H1 (cell line): ENCODE data around the gene NAV2. TPM values are rescaled to one million over a fixed set of nuclear protein-coding genes. Genes with fewer than 3 reads are reported as not detected.

Experiments
- CBX8 ChIP-seq: fragments of 300-800, 300-1000 bp; sonication (generic); IDR thresholded peaks from 2 replicates; pipeline ENCODE4 v1.7.1; 2016; ENCODE audit warnings: low read depth, low read length, borderline replicate concordance
- CTBP2 ChIP-seq: IDR thresholded peaks from 2 replicates; pipeline ENCODE4 v1.7.0; 2011; ENCODE audit warnings: borderline replicate concordance, mild to moderate bottlenecking, moderate library complexity, mixed read lengths, low read length; ENCODE audit not compliant: insufficient read depth, insufficient read length
- GABPA ChIP-seq: IDR thresholded peaks from 2 replicates; pipeline ENCODE4 v1.6.1; 2011; ENCODE audit warnings: mild to moderate bottlenecking, low read length, moderate library complexity, borderline replicate concordance; ENCODE audit not compliant: insufficient read depth
- polyA plus RNA-seq, 7 experiments: library from polyadenylated mRNA; depleted of rRNA in 3 of 7; stranded (reverse) in 5 of 7; unstranded in 2 of 7; fragments of >200 nt in 5 of 7; fragments of 200-250 nt in 2 of 7; gene quantifications; 1 replicate in 5 of 7; 2 replicates in 1 of 7; 4 replicates in 1 of 7; pipeline versions ENCODE4 v1.2.1 to v1.2.3, GENCODE V29; 2011 to 2013; ENCODE audit warnings: missing spikeins in 2 of 7, mixed read lengths in 2 of 7
- total RNA-seq: library from RNA; stranded (reverse); fragmentation: NEBNext Ultra II Directional; extraction: Animal tissue kit (Norgen Biotek cat#: 25700); gene quantifications from 2 replicates; pipeline ENCODE4 v1.2.1, GENCODE V29; 2021

Gene NAV2
- total and polyA plus RNA-seq, 2 of the 8 experiments (the other 6 are each of a cell fraction or from before 2014, with no cell fraction given) = 35.6 to 73.6 TPM

DNA sequence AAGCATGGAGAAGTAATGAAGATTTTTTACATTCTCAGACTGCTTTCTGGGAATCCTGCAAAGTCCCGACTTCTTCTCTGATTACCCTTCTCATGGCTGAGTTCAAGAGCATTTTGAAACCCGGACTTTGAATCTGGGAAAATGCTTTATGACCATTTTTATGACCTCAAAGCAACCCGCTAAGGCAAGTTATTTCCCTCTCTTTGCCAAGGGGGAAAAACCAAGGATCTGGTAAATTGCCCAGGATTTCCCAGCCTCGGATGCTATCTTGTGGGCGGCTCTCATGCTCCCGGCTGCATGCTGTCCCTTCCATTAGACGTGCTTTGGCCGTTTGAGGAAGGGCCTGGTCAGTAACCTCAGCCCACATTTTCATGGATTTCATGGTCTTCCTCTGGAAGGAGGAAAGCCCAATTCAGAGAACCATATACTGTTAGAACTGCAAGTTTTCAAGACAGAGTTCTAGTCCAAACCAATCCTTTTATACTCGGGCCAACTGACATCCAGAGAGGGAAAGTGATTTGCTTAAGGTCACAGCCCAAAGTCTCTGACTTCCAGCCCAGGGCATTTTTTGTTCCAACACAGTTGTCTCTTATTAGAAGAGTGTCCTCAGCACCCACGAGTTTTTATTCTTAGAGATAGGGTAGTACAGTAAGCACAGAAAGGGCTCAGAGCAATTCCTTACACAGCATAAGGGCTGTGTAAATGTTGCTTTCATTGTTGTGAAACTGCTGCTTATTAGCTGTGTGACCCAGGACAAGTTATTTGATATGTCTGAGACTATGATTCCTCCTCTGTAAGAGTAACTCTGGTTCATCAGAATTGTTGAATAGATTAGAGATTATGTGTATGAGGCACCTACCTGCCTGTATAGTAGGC lies 77.4 kb downstream of the NAV2 start (continued):
- TF ChIP-seq GABPA = no peak
- TF ChIP-seq CBX8 = no peak
- TF ChIP-seq CTBP2 = no peak
